ENCODE results near the gene MRTFB. TPM values are rescaled to one million over a fixed set of nuclear protein-coding genes. Genes with fewer than 3 reads are reported as not detected.
"Not testable (repeated sequence)": the region's sequence is repeated elsewhere in the genome, so short reads cannot be mapped to it uniquely, and the experiment has no call there.

Gene MRTFB
- total and polyA plus RNA-seq, 4 experiments from 2014 or later: 6.1 to 26.7 (median 15.6) TPM

DNA sequence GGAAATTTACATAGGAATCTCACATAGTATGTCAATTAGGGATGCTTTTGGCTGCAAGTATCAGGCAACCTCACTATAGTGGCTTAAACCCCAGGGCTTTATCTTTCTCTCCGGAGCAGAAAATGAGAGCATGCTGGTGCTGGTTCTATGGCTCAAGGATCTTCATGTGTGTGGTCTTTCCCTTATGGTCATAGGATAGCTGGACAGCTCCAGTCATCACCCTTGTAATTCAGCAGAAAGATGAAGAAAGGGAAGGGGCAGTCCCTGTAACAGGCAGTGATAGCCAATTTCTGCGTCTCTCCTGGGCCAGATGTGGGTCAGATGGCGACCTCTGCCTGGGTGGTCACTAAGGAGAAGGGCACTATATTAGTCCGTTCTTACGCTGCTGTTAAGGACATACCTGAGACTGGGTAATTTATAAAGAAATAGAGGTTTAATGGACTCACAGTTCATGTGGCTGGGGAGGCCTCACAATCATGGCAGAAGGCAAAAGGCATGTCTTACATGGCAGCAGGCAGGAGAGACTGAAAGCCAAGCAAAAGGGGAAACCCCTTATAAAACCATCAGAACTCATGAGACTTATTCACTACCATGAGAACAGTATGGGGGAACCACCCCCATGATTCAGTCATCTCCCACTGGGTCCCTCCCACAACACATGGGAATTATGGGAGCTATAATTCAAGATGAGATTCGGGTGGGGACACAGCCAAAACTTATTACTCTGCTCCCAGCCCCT, 23.8 kb upstream of the MRTFB start:
- POLR2A ChIA-PET (ENCODE audit: partially characterized antibody); DNase-seq; H3K9me3 ChIP-seq (ENCODE audit: control insufficient read depth in 1 of 2, low read length in 2 of 2); H3K27me3 Mint-ChIP-seq; H3K4me3 ChIP-seq (ENCODE audit: low read length in 2 of 2); intact Hi-C loops (cut with micrococcal nuclease); H3K27me3 ChIP-seq (ENCODE audit: insufficient read depth, low read length); H3K9me3 Mint-ChIP-seq; H3K27ac ChIP-seq (ENCODE audit: low read depth, low read length); H3K36me3 ChIP-seq (ENCODE audit: insufficient read depth, low read length); CTCF ChIA-PET (ENCODE audit: partially characterized antibody); H3K4me1 ChIP-seq (ENCODE audit: insufficient read depth, low read length); H3K4me1 Mint-ChIP-seq; H3K4me3 Mint-ChIP-seq; H3K27ac Mint-ChIP-seq; H3K36me3 Mint-ChIP-seq: not testable (repeated sequence)

DNA sequence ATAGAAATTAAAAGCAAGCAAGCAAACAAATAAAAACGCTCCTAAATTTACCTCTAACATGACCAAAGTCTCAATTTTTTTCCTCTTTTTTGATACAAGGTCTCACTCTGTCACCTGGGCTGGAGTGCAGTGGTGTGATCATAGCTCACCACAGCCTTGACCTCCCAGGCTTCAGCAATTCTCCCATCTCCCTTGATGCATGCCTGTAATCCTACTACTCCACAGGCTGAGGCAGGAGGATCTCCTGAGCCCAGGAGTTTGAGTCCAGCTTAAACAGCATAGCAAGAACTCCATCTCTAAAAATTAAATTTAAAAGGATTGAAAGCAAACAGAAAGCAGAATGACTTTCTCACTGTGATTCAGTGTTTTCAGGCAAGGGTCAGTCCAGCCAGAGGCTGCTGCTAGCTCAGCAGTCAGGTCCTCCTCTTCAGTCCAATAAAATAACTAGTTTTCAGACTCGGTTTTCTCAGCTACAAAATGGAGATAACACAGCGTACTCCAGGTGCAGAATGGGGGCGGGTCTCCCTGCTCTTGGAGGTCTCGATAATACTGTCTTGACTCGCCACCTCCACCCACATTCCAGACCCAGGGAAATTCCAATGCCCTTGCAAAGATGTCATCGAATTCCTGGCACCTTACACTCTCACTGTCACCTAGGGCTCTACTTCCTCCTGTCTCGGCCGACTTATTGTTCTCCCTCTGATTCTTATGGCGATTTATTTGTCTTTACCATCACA, 20.7 kb upstream of the MRTFB start:
- intact Hi-C loops (cut with micrococcal nuclease): no loop called here
- no peak overlapping the region for H3K4me3 ChIP-seq (ENCODE audit: low read length in 2 of 2)
- Mint-ChIP-seq H3K36me3 (no peaks in the 10 kb centered on the region), H3K4me1 (no peaks in the 10 kb centered on the region), H3K9me3 (no peaks in the 10 kb centered on the region), H3K27me3 (peaks cover 2 to 9% of the 10 kb centered on the region in 2 donors), H3K27ac (no peak overlapping the region), H3K4me3 (no peak overlapping the region)
- H3K4me1 ChIP-seq (ENCODE audit: insufficient read depth, low read length): no peaks in the 10 kb centered on the region
- no peaks in the 10 kb centered on the region for H3K9me3 ChIP-seq (ENCODE audit: control insufficient read depth in 1 of 2, low read length in 2 of 2)
- no peaks in the 10 kb centered on the region for H3K36me3 ChIP-seq (ENCODE audit: insufficient read depth, low read length)
- no peak overlapping the region for H3K27ac ChIP-seq (ENCODE audit: low read depth, low read length)
- H3K27me3 ChIP-seq (ENCODE audit: insufficient read depth, low read length): no peaks in the 10 kb centered on the region
- ChIA-PET POLR2A (ENCODE audit: partially characterized antibody) (no interaction called here), CTCF (ENCODE audit: partially characterized antibody) (no interaction called here)
- DNase-seq: no peak

DNA sequence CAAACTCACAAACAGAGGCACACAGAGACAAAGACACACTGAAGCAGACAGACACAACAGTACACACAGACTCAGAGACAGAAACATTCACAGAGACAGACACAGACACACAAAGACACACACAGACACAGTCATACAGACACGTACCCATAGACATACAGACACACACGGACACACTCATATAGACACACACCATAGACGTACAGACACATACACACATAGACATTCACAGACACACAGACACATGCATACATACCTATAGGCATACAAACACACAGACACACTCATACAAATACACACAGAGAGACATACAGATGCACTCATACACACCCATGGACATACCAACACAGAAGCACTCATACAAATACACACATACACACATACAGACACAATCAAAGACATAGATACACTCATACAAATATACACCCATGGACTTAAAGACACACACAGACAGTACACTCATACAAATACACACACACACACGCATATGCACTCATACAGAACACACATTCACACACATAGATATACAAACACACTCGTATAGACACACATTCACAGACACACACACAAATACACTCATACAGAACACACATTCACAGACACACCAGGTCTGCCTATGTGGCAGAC, 19.9 kb upstream of the MRTFB start:
- H3K36me3 Mint-ChIP-seq: no peaks in the 10 kb centered on the region
- no peak overlapping the region for H3K27ac Mint-ChIP-seq
- no peaks in the 10 kb centered on the region for H3K36me3 ChIP-seq (ENCODE audit: insufficient read depth, low read length)
- H3K27me3 Mint-ChIP-seq: peaks cover 2 to 11% of the 10 kb centered on the region in 2 donors
- POLR2A ChIA-PET (ENCODE audit: partially characterized antibody): no interaction called here
- H3K4me1 Mint-ChIP-seq: no peaks in the 10 kb centered on the region
- CTCF ChIA-PET (ENCODE audit: partially characterized antibody): no interaction called here
- H3K4me1 ChIP-seq (ENCODE audit: insufficient read depth, low read length): no peaks in the 10 kb centered on the region
- H3K4me3 Mint-ChIP-seq: no peak overlapping the region
- no peaks in the 10 kb centered on the region for H3K27me3 ChIP-seq (ENCODE audit: insufficient read depth, low read length)
- H3K27ac ChIP-seq (ENCODE audit: low read depth, low read length): no peak overlapping the region
- H3K9me3 Mint-ChIP-seq: peaks cover 0 to 1% (median 0%) of the 10 kb centered on the region in 8 donors
- no peaks in the 10 kb centered on the region for H3K9me3 ChIP-seq (ENCODE audit: control insufficient read depth in 1 of 2, low read length in 2 of 2)
- no peak overlapping the region for H3K4me3 ChIP-seq (ENCODE audit: low read length in 2 of 2)
- intact Hi-C loops (cut with micrococcal nuclease): no loop called here
- DNase-seq: no peak

DNA sequence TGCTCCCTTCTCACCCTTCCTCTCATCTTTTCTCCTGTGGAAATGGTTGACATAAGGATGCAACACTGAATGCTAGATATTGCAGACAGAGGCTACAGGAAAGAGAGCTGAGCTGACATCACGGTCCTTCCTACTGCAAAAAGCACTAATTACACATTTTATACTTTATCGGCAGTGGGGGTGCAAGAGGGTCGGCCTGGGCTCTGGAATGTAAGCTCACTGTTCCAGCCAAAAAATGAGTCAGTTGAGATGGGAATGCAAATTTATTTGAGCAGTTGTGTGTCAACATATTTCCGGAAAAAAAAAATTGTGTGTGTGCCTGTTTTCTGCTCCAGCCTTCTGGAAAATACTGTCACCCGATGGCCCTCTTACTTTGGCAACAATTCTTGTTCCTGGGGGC, 14.1 kb upstream of the MRTFB start:
- Mint-ChIP-seq H3K4me3 (no peak overlapping the region), H3K36me3 (no peaks in the 10 kb centered on the region), H3K9me3 (peaks cover 0 to 12% (median under 1%) of the 10 kb centered on the region in 8 donors), H3K27ac (no peak overlapping the region), H3K27me3 (peaks cover 12 to 17% of the 10 kb centered on the region in 2 donors), H3K4me1 (no peaks in the 10 kb centered on the region)
- no peaks in the 10 kb centered on the region for H3K4me1 ChIP-seq (ENCODE audit: insufficient read depth, low read length)
- no peak overlapping the region for H3K27ac ChIP-seq (ENCODE audit: low read depth, low read length)
- H3K4me3 ChIP-seq (ENCODE audit: low read length in 2 of 2): no peak overlapping the region
- ChIA-PET CTCF (ENCODE audit: partially characterized antibody) (no interaction called here), POLR2A (ENCODE audit: partially characterized antibody) (no interaction called here)
- no peaks in the 10 kb centered on the region for H3K27me3 ChIP-seq (ENCODE audit: insufficient read depth, low read length)
- no peaks in the 10 kb centered on the region for H3K9me3 ChIP-seq (ENCODE audit: control insufficient read depth in 1 of 2, low read length in 2 of 2)
- intact Hi-C loops (cut with micrococcal nuclease): no loop called here
- DNase-seq: no peak
- no peaks in the 10 kb centered on the region for H3K36me3 ChIP-seq (ENCODE audit: insufficient read depth, low read length)

DNA sequence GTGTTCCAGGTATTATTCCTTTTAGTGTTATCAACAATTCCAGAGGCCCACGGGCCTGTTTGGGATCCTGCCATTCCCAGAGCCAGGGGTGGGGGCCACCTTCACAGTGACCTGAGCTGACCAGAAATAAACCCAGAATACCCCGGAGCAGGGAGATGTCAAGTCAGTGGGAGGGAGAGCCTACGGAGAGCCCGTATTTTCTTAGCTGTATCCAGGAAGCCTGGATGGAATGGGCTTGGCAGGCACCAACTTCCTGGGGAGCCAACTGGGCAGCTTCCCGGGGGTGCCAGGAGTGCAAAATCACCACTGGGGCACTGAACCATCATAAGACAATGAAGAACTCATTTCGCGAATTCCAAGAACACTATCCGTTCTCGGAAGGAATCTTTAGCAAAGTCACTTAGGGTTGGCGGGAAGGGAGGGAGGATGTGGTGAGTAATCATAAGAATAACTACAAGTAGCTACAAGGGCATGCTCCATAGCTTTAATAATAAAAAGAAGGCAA, 13.2 kb upstream of the MRTFB start:
- no peak for DNase-seq
- no peaks in the 10 kb centered on the region for H3K27me3 ChIP-seq (ENCODE audit: insufficient read depth, low read length)
- H3K27ac ChIP-seq (ENCODE audit: low read depth, low read length): no peak overlapping the region
- H3K4me3 Mint-ChIP-seq: no peak overlapping the region
- H3K9me3 Mint-ChIP-seq: peaks cover 0 to 12% (median under 1%) of the 10 kb centered on the region in 8 donors
- CTCF ChIA-PET (ENCODE audit: partially characterized antibody): no interaction called here
- intact Hi-C loops (cut with micrococcal nuclease): no loop called here
- H3K36me3 Mint-ChIP-seq: no peaks in the 10 kb centered on the region
- H3K9me3 ChIP-seq (ENCODE audit: control insufficient read depth in 1 of 2, low read length in 2 of 2): no peaks in the 10 kb centered on the region
- H3K4me3 ChIP-seq (ENCODE audit: low read length in 2 of 2): no peak overlapping the region
- H3K36me3 ChIP-seq (ENCODE audit: insufficient read depth, low read length): no peaks in the 10 kb centered on the region
- H3K27me3 Mint-ChIP-seq: peaks cover 10 to 17% of the 10 kb centered on the region in 2 donors
- no peaks in the 10 kb centered on the region for H3K4me1 Mint-ChIP-seq
- POLR2A ChIA-PET (ENCODE audit: partially characterized antibody): no interaction called here
- no peaks in the 10 kb centered on the region for H3K4me1 ChIP-seq (ENCODE audit: insufficient read depth, low read length)
- no peak overlapping the region for H3K27ac Mint-ChIP-seq

DNA sequence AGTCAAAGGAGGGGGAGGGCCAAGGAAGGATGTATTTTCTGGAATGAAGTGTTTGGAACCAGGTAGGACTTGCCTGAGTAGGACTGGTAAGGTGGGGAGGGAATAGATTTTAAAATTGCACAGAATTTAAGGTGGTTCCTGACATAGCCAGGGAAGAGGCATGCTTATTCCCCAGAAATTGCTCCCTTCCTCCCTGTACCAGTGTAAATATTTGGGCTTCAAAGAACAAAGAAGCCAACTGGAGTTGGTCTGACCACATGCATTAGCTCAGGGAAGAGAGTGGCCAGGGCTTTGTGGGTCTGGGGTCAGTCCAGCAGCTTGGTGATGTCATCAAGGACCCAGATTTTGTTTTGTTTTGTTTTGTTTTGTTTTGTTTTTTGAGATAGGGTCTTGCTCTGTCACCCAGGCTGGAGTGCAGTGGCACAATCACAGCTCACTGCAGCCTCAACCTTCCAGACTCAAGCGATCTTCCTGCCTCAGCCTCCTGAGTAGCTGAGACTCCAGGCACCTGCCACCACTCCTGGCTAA, 9.3 kb upstream of the MRTFB start:
- no peak overlapping the region for H3K27ac ChIP-seq (ENCODE audit: low read depth, low read length)
- intact Hi-C loops (cut with micrococcal nuclease): no loop called here
- Mint-ChIP-seq H3K4me1 (no peaks in the 10 kb centered on the region), H3K27ac (no peak overlapping the region), H3K9me3 (peaks cover 0 to 8% (median 0%) of the 10 kb centered on the region in 8 donors), H3K27me3 (peaks cover 10 to 13% of the 10 kb centered on the region in 2 donors), H3K4me3 (no peak overlapping the region), H3K36me3 (no peaks in the 10 kb centered on the region)
- ChIA-PET CTCF (ENCODE audit: partially characterized antibody) (no interaction called here), POLR2A (ENCODE audit: partially characterized antibody) (no interaction called here)
- no peaks in the 10 kb centered on the region for H3K4me1 ChIP-seq (ENCODE audit: insufficient read depth, low read length)
- H3K4me3 ChIP-seq (ENCODE audit: low read length in 2 of 2): no peak overlapping the region
- H3K36me3 ChIP-seq (ENCODE audit: insufficient read depth, low read length): no peaks in the 10 kb centered on the region
- DNase-seq: no peak
- no peaks in the 10 kb centered on the region for H3K9me3 ChIP-seq (ENCODE audit: control insufficient read depth in 1 of 2, low read length in 2 of 2)
- H3K27me3 ChIP-seq (ENCODE audit: insufficient read depth, low read length): no peaks in the 10 kb centered on the region

DNA sequence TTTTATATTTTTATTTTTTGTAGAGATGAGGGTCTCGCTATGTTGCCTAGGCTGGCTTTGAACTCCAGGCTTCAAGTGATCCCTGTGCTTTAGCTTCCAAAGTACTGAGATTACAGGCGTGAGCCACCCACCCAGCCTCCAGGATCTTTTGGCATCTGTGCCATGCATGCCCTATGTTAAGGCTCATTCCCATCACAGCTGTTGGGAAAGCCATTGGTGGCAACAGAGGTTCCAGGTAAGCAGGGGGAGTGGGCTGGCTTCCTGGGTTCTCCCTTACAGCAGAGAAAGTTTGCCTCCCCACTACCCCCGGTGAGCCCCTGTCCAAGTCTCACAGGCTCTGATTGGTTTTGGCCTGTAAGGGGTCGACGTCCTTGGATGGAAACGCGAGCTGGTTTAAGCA, 8.9 kb upstream of the MRTFB start:
- no peaks in the 10 kb centered on the region for H3K9me3 ChIP-seq (ENCODE audit: control insufficient read depth in 1 of 2, low read length in 2 of 2)
- peaks cover 0 to 6% (median 0%) of the 10 kb centered on the region in 8 donors for H3K9me3 Mint-ChIP-seq
- DNase-seq: no peak
- no peak overlapping the region for H3K27ac Mint-ChIP-seq
- no peak overlapping the region for H3K4me3 ChIP-seq (ENCODE audit: low read length in 2 of 2)
- no peak overlapping the region for H3K27ac ChIP-seq (ENCODE audit: low read depth, low read length)
- H3K36me3 ChIP-seq (ENCODE audit: insufficient read depth, low read length): no peaks in the 10 kb centered on the region
- ChIA-PET CTCF (ENCODE audit: partially characterized antibody) (no interaction called here), POLR2A (ENCODE audit: partially characterized antibody) (no interaction called here)
- no peak overlapping the region for H3K4me3 Mint-ChIP-seq
- intact Hi-C loops (cut with micrococcal nuclease): no loop called here
- H3K4me1 ChIP-seq (ENCODE audit: insufficient read depth, low read length): no peaks in the 10 kb centered on the region
- no peaks in the 10 kb centered on the region for H3K4me1 Mint-ChIP-seq
- H3K36me3 Mint-ChIP-seq: no peaks in the 10 kb centered on the region
- peaks cover 9 to 11% of the 10 kb centered on the region in 2 donors for H3K27me3 Mint-ChIP-seq
- no peaks in the 10 kb centered on the region for H3K27me3 ChIP-seq (ENCODE audit: insufficient read depth, low read length)

All from CD4-positive, alpha-beta memory T cell (primary cell).